ENCODE data around the gene CDKN2D. TPM values are rescaled to one million over a fixed set of nuclear protein-coding genes. Genes with fewer than 3 reads are reported as not detected.

The CDKN2D gene
- total and polyA plus RNA-seq, 2 experiments from 2014 or later = 6.4 to 13.9 TPM

- no peak for TF ChIP-seq CTCF (IDR thresholded peaks at IDR 0.05; ENCODE audit: poor library complexity)
- no peak for TF ChIP-seq EZH2 (IDR thresholded peaks at IDR 0.05; ENCODE audit: borderline replicate concordance)
- no peak for TF ChIP-seq EZH2phosphoT487 (IDR thresholded peaks at IDR 0.05; ENCODE audit: low read depth, severe bottlenecking, unreplicated experiment)
- Histone ChIP-seq H3K4me2 (peak overlapping the region; percentile 95), H3K27ac (no peak overlapping the region), H3K9me3 (ENCODE audit: low read depth) (no peaks in the 10 kb centered on the region), H2AFZ (no peak overlapping the region), H3K4me3 (no peak overlapping the region), H3K36me3 (replicated peaks; ENCODE audit: insufficient read depth, low read depth) (no peaks in the 10 kb centered on the region), H3K27me3 (no peaks in the 10 kb centered on the region), H3K79me2 (peaks cover 17% of the 10 kb centered on the region), H3K4me1 (ENCODE audit: insufficient read depth) (peaks cover 8% of the 10 kb centered on the region), H4K20me1 (ENCODE audit: insufficient read depth, poor library complexity, severe bottlenecking) (no peaks in the 10 kb centered on the region), H3K9me2 (replicated peaks; ENCODE audit: insufficient read depth) (no peaks in the 10 kb centered on the region)
- 28% methylated on average over 7 of the region's 7 CpGs for whole genome bisulfite sequencing (ENCODE audit: low lambda C conversion rate, missing lambda C conversion rate)
- no peak for DNase-seq (ENCODE audit: low spot score)
Observed at GRCh38 chr19:10601999-10602329, 33.2 kb upstream of the CDKN2D start.

- Histone ChIP-seq H3K27ac (no peak overlapping the region), H3K27me3 (no peaks in the 10 kb centered on the region), H3K79me2 (peaks cover 13% of the 10 kb centered on the region), H2AFZ (no peak overlapping the region), H3K36me3 (replicated peaks; ENCODE audit: insufficient read depth, low read depth) (no peaks in the 10 kb centered on the region), H3K9me3 (ENCODE audit: low read depth) (no peaks in the 10 kb centered on the region), H3K4me2 (no peak overlapping the region), H3K4me1 (ENCODE audit: insufficient read depth) (peaks cover 8% of the 10 kb centered on the region), H4K20me1 (ENCODE audit: insufficient read depth, poor library complexity, severe bottlenecking) (no peaks in the 10 kb centered on the region), H3K4me3 (no peak overlapping the region), H3K9me2 (replicated peaks; ENCODE audit: insufficient read depth) (no peaks in the 10 kb centered on the region)
- TF ChIP-seq EZH2 (IDR thresholded peaks at IDR 0.05; ENCODE audit: borderline replicate concordance) (no peak), EZH2phosphoT487 (IDR thresholded peaks at IDR 0.05; ENCODE audit: low read depth, severe bottlenecking, unreplicated experiment) (no peak), CTCF (IDR thresholded peaks at IDR 0.05; ENCODE audit: poor library complexity) (no peak)
- DNase-seq (ENCODE audit: low spot score) = no peak
- 94% methylated on average over 5 of the region's 5 CpGs for WGBS (ENCODE audit: low lambda C conversion rate, missing lambda C conversion rate)
Observed at GRCh38 chr19:10600149-10600548, 31.4 kb upstream of the CDKN2D start.

GRCh38 chr19:10593820-10594637 lies 25.2 kb upstream of the CDKN2D start:
- H3K4me1 ChIP-seq (ENCODE audit: insufficient read depth) = no peaks in the 10 kb centered on the region
- H3K9me2 ChIP-seq (replicated peaks; ENCODE audit: insufficient read depth) = no peaks in the 10 kb centered on the region
- no peaks in the 10 kb centered on the region for H3K79me2 ChIP-seq
- H4K20me1 ChIP-seq (ENCODE audit: insufficient read depth, poor library complexity, severe bottlenecking) = no peaks in the 10 kb centered on the region
- H3K9me3 ChIP-seq (ENCODE audit: low read depth) = no peaks in the 10 kb centered on the region
- no peaks in the 10 kb centered on the region for H3K36me3 ChIP-seq (replicated peaks; ENCODE audit: insufficient read depth, low read depth)
- 86% methylated on average over 7 of the region's 9 CpGs for WGBS (ENCODE audit: low lambda C conversion rate, missing lambda C conversion rate)
- H3K4me3 ChIP-seq = no peak overlapping the region
- DNase-seq (ENCODE audit: low spot score) = no peak
- H2AFZ ChIP-seq = no peak overlapping the region
- H3K27ac ChIP-seq = no peak overlapping the region
- H3K4me2 ChIP-seq = no peak overlapping the region
- no peak for TF ChIP-seq CTCF (IDR thresholded peaks at IDR 0.05; ENCODE audit: poor library complexity)
- no peak for TF ChIP-seq EZH2phosphoT487 (IDR thresholded peaks at IDR 0.05; ENCODE audit: low read depth, severe bottlenecking, unreplicated experiment)
- H3K27me3 ChIP-seq = no peaks in the 10 kb centered on the region

Measured in hepatocyte (in vitro differentiated cells).